Left lung (tissue), 10 donors: ENCODE data around the gene CCDC178. TPM values are rescaled to one million over a fixed set of nuclear protein-coding genes. Genes with fewer than 3 reads are reported as not detected.
"Not testable (repeated sequence)": the region's sequence is repeated elsewhere in the genome, so short reads cannot be mapped to it uniquely, and the experiment has no call there.

Experiments
- ATAC-seq: fragments of 200-7000 bp; cut with Tn5 transposase; one replicate; pipeline ENCODE4 v1.9.1; 2020; ENCODE audit warnings: moderate library complexity
- DNase-seq, 4 donors: peaks; one replicate each; pipeline ENCODE4 v3.0.0-alpha.2; 2013 to 2020
- H3K27ac ChIP-seq, 2 donors: fragments of 200-600 bp; sonication (generic) in 1 of 2; one replicate each; pipeline versions ENCODE4 v1.5.0 to v1.8.0; 2020 to 2021
- H3K27me3 ChIP-seq, 2 donors: fragments of 200-600 bp; sonication (generic) in 1 of 2; one replicate each; pipeline versions ENCODE4 v1.5.0 to v1.8.0; 2020 to 2021
- H3K36me3 ChIP-seq, 2 donors: fragments of 200-600 bp; sonication (generic) in 1 of 2; one replicate each; pipeline versions ENCODE4 v1.5.0 to v1.8.0; 2020 to 2021
- H3K4me1 ChIP-seq, 2 donors: fragments of 200-600 bp; one replicate each; pipeline ENCODE4 v1.8.0; 2021
- H3K4me3 ChIP-seq, 2 donors: fragments of 200-600 bp; sonication (generic) in 1 of 2; one replicate each; pipeline versions ENCODE4 v1.5.0 to v1.8.0; 2020 to 2021; ENCODE audit warnings: mild to moderate bottlenecking in 1 of 2
- H3K9me3 ChIP-seq, 2 donors: fragments of 200-600 bp; sonication (generic) in 1 of 2; one replicate each; pipeline versions ENCODE4 v1.5.0 to v1.8.0; 2020 to 2021
- CTCF ChIP-seq, 2 donors: fragments of 200-600 bp; sonication (generic) in 1 of 2; IDR thresholded peaks; one replicate each; pipeline versions ENCODE4 v1.5.0 to v1.8.0; 2021; ENCODE audit warnings: antibody characterized with exemption in 2 of 2
- intact Hi-C, 2 donors: fragments of 100-400 bp; cut with DNase I; formaldehyde crosslinking; loops; one replicate each; pipeline versions ENCODE4 v1.11.2 to v1.14.2; 2022
- polyA plus RNA-seq, 6 donors: library from polyadenylated mRNA; unstranded; fragments of 120-200 nt; gene quantifications; one replicate each; pipeline ENCODE4 v1.2.1, GENCODE V29; 2013; ENCODE audit not compliant: insufficient read length in 6 of 6
- total RNA-seq, 2 donors: library from RNA; stranded (reverse); fragmentation: NEBNext Ultra II Directional; extraction: Animal tissue kit (Norgen Biotek cat#: 25700); gene quantifications; one replicate each; pipeline ENCODE4 v1.2.1, GENCODE V29; 2021
- donor health status: DM: no; HTN: yes; CAD: no.
- donor health status: DM: no; HTN: no; CAD: no.

Gene CCDC178
- total and polyA plus RNA-seq, 8 donors = 0.73 to 2.9 (median 2.2) TPM; not detected in 1

- TF ChIP-seq CTCF (IDR thresholded peaks at IDR 0.05) = no peak
- DNase-seq = no peak
- Histone ChIP-seq H3K36me3 (no peaks in the 10 kb centered on the region), H3K27ac (no peak overlapping the region), H3K4me3 (no peak overlapping the region), H3K27me3 (no peaks in the 10 kb centered on the region), H3K9me3 (no peaks in the 10 kb centered on the region), H3K4me1 (no peaks in the 10 kb centered on the region)
- intact Hi-C loops = no loop called here
- ATAC-seq = no peak
These were observed 255.6 kb downstream of the CCDC178 start for GRCh38 chr18:33184958-33185357.

- no peaks in the 10 kb centered on the region for H3K9me3 ChIP-seq
- intact Hi-C loops = no loop called here
- DNase-seq (no peak), ATAC-seq (no peak)
- H3K27ac ChIP-seq = no peak overlapping the region
- no peak overlapping the region for H3K4me3 ChIP-seq
- no peaks in the 10 kb centered on the region for H3K36me3 ChIP-seq
- H3K27me3 ChIP-seq = no peaks in the 10 kb centered on the region
- H3K4me1 ChIP-seq = no peaks in the 10 kb centered on the region
- no peak for TF ChIP-seq CTCF (IDR thresholded peaks at IDR 0.05)
These were observed 256.3 kb downstream of the CCDC178 start for GRCh38 chr18:33184175-33184574.

GRCh38 chr18:33183136-33183535 is 257.4 kb downstream of the CCDC178 start:
- no peak for ATAC-seq
- Histone ChIP-seq H3K27me3 (no peaks in the 10 kb centered on the region), H3K4me1 (no peaks in the 10 kb centered on the region), H3K4me3 (no peak overlapping the region), H3K27ac (no peak overlapping the region), H3K9me3 (no peaks in the 10 kb centered on the region), H3K36me3 (no peaks in the 10 kb centered on the region)
- intact Hi-C loops = no loop called here
- DNase-seq = no peak
- no peak for TF ChIP-seq CTCF (IDR thresholded peaks at IDR 0.05)

- intact Hi-C loops = no loop called here
- Histone ChIP-seq H3K27me3 (no peaks in the 10 kb centered on the region), H3K4me3 (no peak overlapping the region)
These were observed 259.5 kb downstream of the CCDC178 start for GRCh38 chr18:33181016-33181415.

GRCh38 chr18:33169218-33169617 is 271.3 kb downstream of the CCDC178 start:
- ATAC-seq = no peak
- DNase-seq = no peak
- intact Hi-C loops = no loop called here
- no peak overlapping the region for H3K27ac ChIP-seq
- no peaks in the 10 kb centered on the region for H3K9me3 ChIP-seq
- no peak overlapping the region for H3K4me3 ChIP-seq
- H3K27me3 ChIP-seq = no peaks in the 10 kb centered on the region
- TF ChIP-seq CTCF (IDR thresholded peaks at IDR 0.05) = no peak
- H3K36me3 ChIP-seq = no peaks in the 10 kb centered on the region
- no peaks in the 10 kb centered on the region for H3K4me1 ChIP-seq

More at GRCh38 chr18:33181016-33181415, 259.5 kb downstream of the CCDC178 start:
- H3K4me1 ChIP-seq = no peaks in the 10 kb centered on the region
- no peaks in the 10 kb centered on the region for H3K9me3 ChIP-seq
- H3K36me3 ChIP-seq = no peaks in the 10 kb centered on the region
- TF ChIP-seq CTCF (IDR thresholded peaks at IDR 0.05) = no peak
- no peak overlapping the region for H3K27ac ChIP-seq
- DNase-seq = no peak
- ATAC-seq = no peak

GRCh38 chr18:33164121-33164520 is 276.4 kb downstream of the CCDC178 start:
- H3K9me3 ChIP-seq, H3K4me1 ChIP-seq, H3K27me3 ChIP-seq, H3K27ac ChIP-seq, intact Hi-C loops, DNase-seq, H3K4me3 ChIP-seq, H3K36me3 ChIP-seq, ATAC-seq: not testable (repeated sequence)
